Vagina (tissue), 2 donors: ENCODE measurements around the gene SPINT4. TPM values are rescaled to one million over a fixed set of nuclear protein-coding genes. Genes with fewer than 3 reads are reported as not detected.
"Not testable (repeated sequence)": the region's sequence is repeated elsewhere in the genome, so short reads cannot be mapped to it uniquely, and the experiment has no call there.

Source experiments
- DNase-seq, 2 donors: peaks; one replicate each; pipeline ENCODE4 v3.0.0-alpha.2; 2017; ENCODE audit errors: extremely low spot score in 2 of 2
- H3K27ac ChIP-seq: fragments of 200-600 bp; sonication (generic); one replicate; pipeline ENCODE4 v1.5.1; 2019
- H3K27me3 ChIP-seq: fragments of 200-600 bp; sonication (generic); one replicate; pipeline ENCODE4 v1.5.1; 2019
- H3K36me3 ChIP-seq, 2 donors: fragments of 200-600 bp; sonication (generic); one replicate each; pipeline ENCODE4 v1.5.1; 2017 to 2019
- H3K4me1 ChIP-seq: fragments of 200-600 bp; sonication (generic); one replicate; pipeline ENCODE4 v1.5.1; 2019
- H3K4me3 ChIP-seq, 2 donors: fragments of 200-600 bp; sonication (generic); 1 replicate in 1 of 2; 2 replicates in 1 of 2; pipeline ENCODE4 v1.5.1; 2016 to 2019
- H3K9me3 ChIP-seq: fragments of 200-600 bp; sonication (generic); one replicate; pipeline ENCODE4 v1.5.1; 2019
- POLR2A ChIP-seq, 2 donors: fragments of 450-650 bp; IDR thresholded peaks; one replicate each; pipeline ENCODE4 v1.6.1; 2017; ENCODE audit warnings: antibody characterized with exemption in 2 of 2, mild to moderate bottlenecking in 2 of 2, moderate library complexity in 2 of 2
- POLR2AphosphoS5 ChIP-seq, 2 donors: sonication (generic); formaldehyde crosslinking; IDR thresholded peaks; one replicate each; pipeline ENCODE4 v1.9.0; 2017; ENCODE audit warnings: antibody characterized with exemption in 2 of 2, mild to moderate bottlenecking in 2 of 2, low read depth in 1 of 2; ENCODE audit not compliant: insufficient read depth in 1 of 2
- intact Hi-C: fragments of 100-400 bp; cut with DNase I; formaldehyde crosslinking; loops from one replicate; pipeline ENCODE4 v1.15.1; 2023
- total RNA-seq: library from RNA; depleted of rRNA; stranded (reverse); fragments of >200 nt; gene quantifications from one replicate; pipeline ENCODE4 v1.2.3, GENCODE V29; 2016
- TF ChIP-seq, protein P1 (sequence below), 3 experiments: fragments of 450-650 bp in 2 of 3; fragments of 200-600 bp in 1 of 3; sonication (generic) in 1 of 3; IDR thresholded peaks; one replicate each; pipeline ENCODE4 v1.5.1; 2017 to 2019; ENCODE audit warnings: antibody characterized with exemption in 3 of 3, mild to moderate bottlenecking in 2 of 3, moderate library complexity in 2 of 3

The SPINT4 gene
- not detected for total RNA-seq

DNA sequence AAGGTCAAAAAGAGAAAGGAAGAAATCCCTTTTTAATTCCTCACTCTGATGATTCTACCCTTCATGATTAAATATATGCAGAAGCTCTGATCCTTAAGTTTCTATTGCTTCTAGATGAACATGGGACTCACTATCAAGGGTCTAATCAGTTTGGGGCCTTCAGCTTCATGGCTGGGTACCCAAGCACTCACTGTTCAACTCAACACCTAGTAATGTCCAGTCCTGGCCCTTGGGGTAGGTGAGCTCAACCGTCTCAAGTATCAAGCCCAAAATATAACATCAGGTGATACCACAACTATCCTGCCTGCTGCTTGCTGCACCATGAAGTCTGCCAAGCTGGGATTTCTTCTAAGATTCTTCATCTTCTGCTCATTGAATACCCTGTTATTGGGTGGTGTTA lies at the start of gene SPINT4:
SPINT4 (plus strand) TSS at position 301 of the 400 bp plus-strand sequence; CDS start at position 322, 21 bp downstream.
- no peak within 1 kb of the TSS for H3K4me3 ChIP-seq
- no peaks in the 10 kb centered on the region for H3K4me1 ChIP-seq
- H3K27me3 ChIP-seq, result no peaks in the 10 kb centered on the region
- no peak for DNase-seq
- H3K36me3 ChIP-seq, result no peaks in the 10 kb centered on the region
- TF ChIP-seq POLR2AphosphoS5 (IDR thresholded peaks at IDR 0.05; ENCODE audit: insufficient read depth in 1 of 2, low read depth in 1 of 2) (no peak), POLR2A (IDR thresholded peaks at IDR 0.05) (no peak)
- TF ChIP-seq, protein P1, sequence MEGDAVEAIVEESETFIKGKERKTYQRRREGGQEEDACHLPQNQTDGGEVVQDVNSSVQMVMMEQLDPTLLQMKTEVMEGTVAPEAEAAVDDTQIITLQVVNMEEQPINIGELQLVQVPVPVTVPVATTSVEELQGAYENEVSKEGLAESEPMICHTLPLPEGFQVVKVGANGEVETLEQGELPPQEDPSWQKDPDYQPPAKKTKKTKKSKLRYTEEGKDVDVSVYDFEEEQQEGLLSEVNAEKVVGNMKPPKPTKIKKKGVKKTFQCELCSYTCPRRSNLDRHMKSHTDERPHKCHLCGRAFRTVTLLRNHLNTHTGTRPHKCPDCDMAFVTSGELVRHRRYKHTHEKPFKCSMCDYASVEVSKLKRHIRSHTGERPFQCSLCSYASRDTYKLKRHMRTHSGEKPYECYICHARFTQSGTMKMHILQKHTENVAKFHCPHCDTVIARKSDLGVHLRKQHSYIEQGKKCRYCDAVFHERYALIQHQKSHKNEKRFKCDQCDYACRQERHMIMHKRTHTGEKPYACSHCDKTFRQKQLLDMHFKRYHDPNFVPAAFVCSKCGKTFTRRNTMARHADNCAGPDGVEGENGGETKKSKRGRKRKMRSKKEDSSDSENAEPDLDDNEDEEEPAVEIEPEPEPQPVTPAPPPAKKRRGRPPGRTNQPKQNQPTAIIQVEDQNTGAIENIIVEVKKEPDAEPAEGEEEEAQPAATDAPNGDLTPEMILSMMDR (IDR thresholded peaks at IDR 0.05), result no peak
- H3K27ac ChIP-seq, result no peak within 1 kb of the TSS
- intact Hi-C loops, result no loop called here
- no peaks in the 10 kb centered on the region for H3K9me3 ChIP-seq

- DNase-seq, result no peak
- no peaks in the 10 kb centered on the region for H3K4me1 ChIP-seq
- no peak overlapping the region for H3K27ac ChIP-seq
- no peak for TF ChIP-seq POLR2A (IDR thresholded peaks at IDR 0.05)
- TF ChIP-seq, protein P1 (IDR thresholded peaks at IDR 0.05), result no peak
- TF ChIP-seq POLR2AphosphoS5 (IDR thresholded peaks at IDR 0.05; ENCODE audit: insufficient read depth in 1 of 2, low read depth in 1 of 2), result no peak
- H3K9me3 ChIP-seq, result peaks cover 6% of the 10 kb centered on the region
- intact Hi-C loops, result no loop called here
- H3K36me3 ChIP-seq, result no peaks in the 10 kb centered on the region
- no peaks in the 10 kb centered on the region for H3K27me3 ChIP-seq
- H3K4me3 ChIP-seq, result no peak overlapping the region
Observed at GRCh38 chr20:45672765-45673164, 49.4 kb upstream of the SPINT4 start.

DNA sequence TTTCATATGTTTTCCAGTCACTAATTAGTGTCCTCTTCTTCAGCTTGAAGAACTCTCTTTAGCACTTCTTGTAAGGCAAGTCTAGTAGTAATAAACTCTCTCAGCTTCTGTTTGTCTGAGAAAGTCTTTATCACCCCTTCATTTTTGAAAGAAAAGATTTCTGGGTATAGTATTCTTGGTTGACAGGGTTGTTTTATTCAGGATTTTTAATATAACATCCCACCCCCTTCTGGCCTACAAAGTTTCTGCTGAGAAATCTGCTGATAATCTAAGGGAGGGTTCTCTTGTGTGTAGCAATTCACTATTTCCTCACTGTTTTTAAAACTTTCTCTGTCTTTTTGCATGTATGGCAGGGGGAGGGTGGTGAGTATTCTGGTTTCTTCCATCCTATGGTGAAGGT lies 42.5 kb upstream of the SPINT4 start:
- no peaks in the 10 kb centered on the region for H3K36me3 ChIP-seq
- no peak for TF ChIP-seq POLR2A (IDR thresholded peaks at IDR 0.05)
- TF ChIP-seq POLR2AphosphoS5 (IDR thresholded peaks at IDR 0.05; ENCODE audit: insufficient read depth in 1 of 2, low read depth in 1 of 2), result no peak
- TF ChIP-seq, protein P1 (IDR thresholded peaks at IDR 0.05), result no peak

DNA sequence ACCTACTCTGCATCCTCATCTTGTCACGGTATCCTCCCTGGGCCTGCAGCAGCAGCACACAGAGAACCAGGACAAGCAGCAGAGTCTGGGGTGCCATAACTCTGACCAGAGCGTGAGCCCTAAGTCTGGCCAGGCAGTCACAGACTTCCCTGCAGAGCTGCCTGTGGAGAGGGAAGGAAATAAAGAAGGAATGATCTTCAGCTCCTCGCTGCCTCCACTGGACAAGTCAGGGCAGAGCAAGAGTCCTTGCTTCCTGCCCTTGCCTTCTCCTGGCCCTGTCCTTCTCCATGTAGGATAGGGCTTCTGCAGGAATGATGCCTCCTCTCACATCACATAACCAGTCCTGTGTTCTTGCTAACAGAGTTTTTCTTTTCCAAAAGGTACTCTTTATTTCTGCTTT lies 36.3 kb upstream of the SPINT4 start:
- Histone ChIP-seq H3K36me3 (no peaks in the 10 kb centered on the region), H3K27me3 (no peaks in the 10 kb centered on the region)
- intact Hi-C loops, result no loop called here

More for the DNA sequence above, 42.5 kb upstream of the SPINT4 start:
- H3K4me3 ChIP-seq, result no peak overlapping the region
- H3K9me3 ChIP-seq, result peaks cover 7% of the 10 kb centered on the region
- H3K27me3 ChIP-seq, result no peaks in the 10 kb centered on the region
- no peak overlapping the region for H3K27ac ChIP-seq
- no peak for DNase-seq
- H3K4me1 ChIP-seq, result no peaks in the 10 kb centered on the region
- intact Hi-C loops, result no loop called here

DNA sequence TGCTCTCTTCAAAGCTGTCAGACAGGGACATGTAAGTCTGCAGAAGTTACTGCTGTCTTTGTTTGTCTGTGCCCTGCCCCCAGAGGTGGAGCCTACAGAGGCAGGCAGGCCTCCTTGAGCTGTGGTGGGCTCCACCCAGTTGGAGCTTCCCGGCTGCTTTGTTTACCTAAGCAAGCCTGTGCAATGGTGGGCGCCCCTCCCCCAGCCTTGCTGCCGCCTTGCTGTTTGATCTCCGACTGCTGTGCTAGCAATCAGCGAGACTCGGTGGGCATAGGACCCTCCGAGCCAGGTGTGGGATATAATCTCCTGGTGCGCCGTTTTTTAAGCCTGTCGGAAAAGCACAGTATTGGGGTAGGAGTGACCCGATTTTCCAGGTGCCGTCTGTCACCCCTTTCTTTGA lies 28.8 kb upstream of the SPINT4 start:
- H3K4me1 ChIP-seq, H3K9me3 ChIP-seq, H3K27ac ChIP-seq, DNase-seq, H3K4me3 ChIP-seq, H3K36me3 ChIP-seq, H3K27me3 ChIP-seq, intact Hi-C loops: not testable (repeated sequence)

More for the DNA sequence above, 36.3 kb upstream of the SPINT4 start:
- no peak overlapping the region for H3K4me3 ChIP-seq
- no peak overlapping the region for H3K27ac ChIP-seq
- no peak for DNase-seq
- H3K4me1 ChIP-seq, result no peaks in the 10 kb centered on the region
- TF ChIP-seq POLR2A (IDR thresholded peaks at IDR 0.05) (no peak), POLR2AphosphoS5 (IDR thresholded peaks at IDR 0.05; ENCODE audit: insufficient read depth in 1 of 2, low read depth in 1 of 2) (no peak)
- TF ChIP-seq, protein P1 (IDR thresholded peaks at IDR 0.05), result no peak
- H3K9me3 ChIP-seq, result no peaks in the 10 kb centered on the region
